ENCODE results near the gene MTIF2.
A peak's percentile ranks its signal among the peaks of the same experiment; 100 is the strongest.
"Not testable (repeated sequence)": the region's sequence is repeated elsewhere in the genome, so short reads cannot be mapped to it uniquely, and the experiment has no call there.

Gene MTIF2

DNA sequence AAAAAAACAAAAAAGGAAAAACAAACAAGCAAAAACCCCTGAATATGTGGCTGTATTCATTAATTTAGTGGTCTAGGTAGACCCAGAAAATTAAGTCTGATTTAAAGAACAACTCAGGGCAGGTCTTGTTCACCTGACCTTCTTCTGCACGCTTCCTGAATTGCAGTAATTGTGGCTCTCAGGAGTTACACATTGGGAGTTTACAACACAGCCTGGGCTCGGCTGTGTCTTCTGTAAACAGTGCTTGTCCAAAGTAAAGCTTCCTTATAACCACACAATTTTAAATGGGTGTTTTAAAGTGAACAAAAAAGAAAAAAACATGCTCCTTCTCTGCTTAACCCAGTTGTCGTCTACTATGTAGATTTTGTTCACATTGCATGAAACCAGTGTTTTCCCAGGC is 8.3 kb upstream of the MTIF2 start:
- H3K36me3 Mint-ChIP-seq (ENCODE audit: low read depth) = no peaks in the 10 kb centered on the region
- intact Hi-C loops (cut with micrococcal nuclease) = no loop called here
- no peak overlapping the region for H3K27ac Mint-ChIP-seq
- no peaks in the 10 kb centered on the region for H3K27me3 Mint-ChIP-seq
- no peak overlapping the region for H3K4me3 Mint-ChIP-seq
- no peaks in the 10 kb centered on the region for H3K9me3 Mint-ChIP-seq
- H3K4me1 Mint-ChIP-seq (ENCODE audit: low read depth) = no peaks in the 10 kb centered on the region

DNA sequence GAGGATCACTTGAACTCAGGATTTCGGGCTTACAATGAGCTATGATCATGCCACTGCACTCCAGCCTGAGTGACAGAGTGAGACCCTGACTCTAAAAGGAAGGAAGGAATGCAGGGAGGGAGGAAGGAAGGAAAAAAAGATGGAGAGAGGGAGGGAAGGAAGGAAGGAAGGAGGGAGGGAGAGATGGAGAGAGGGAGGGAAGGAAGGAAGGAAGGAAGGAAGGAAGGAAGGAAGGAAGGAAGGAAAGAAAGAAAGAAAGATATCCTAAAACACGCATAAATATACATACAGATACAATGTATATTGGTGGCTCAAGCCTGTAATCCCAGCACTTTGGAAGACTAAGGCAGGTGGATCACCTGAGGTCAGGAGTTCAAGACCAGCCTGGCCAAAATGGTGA is 5.3 kb upstream of the MTIF2 start:
- H3K4me3 Mint-ChIP-seq; H3K27ac Mint-ChIP-seq; intact Hi-C loops (cut with micrococcal nuclease); H3K4me1 Mint-ChIP-seq (ENCODE audit: low read depth); H3K36me3 Mint-ChIP-seq (ENCODE audit: low read depth); H3K27me3 Mint-ChIP-seq; H3K9me3 Mint-ChIP-seq: not testable (repeated sequence)

GRCh38 chr2:55269645-55269990 is 587 bp upstream of the MTIF2 start:
- Mint-ChIP-seq H3K36me3 (ENCODE audit: low read depth) (peaks cover 27% of the 10 kb centered on the region), H3K4me1 (ENCODE audit: low read depth) (peaks cover 5% of the 10 kb centered on the region), H3K9me3 (no peaks in the 10 kb centered on the region), H3K4me3 (peak overlapping the region; percentile 93), H3K27me3 (no peaks in the 10 kb centered on the region), H3K27ac (peak overlapping the region; percentile 96)
- intact Hi-C loops (cut with micrococcal nuclease) = loop anchor here (1.0 to 5.0 kb wide), 2 partner anchors 13 to 37 kb away; partner anchors contain the start of genes CLHC1 and RPS27A

- peaks cover 39% of the 10 kb centered on the region for H3K36me3 Mint-ChIP-seq (ENCODE audit: low read depth)
Observed at GRCh38 chr2:55268288-55268906, 634 bp downstream of the MTIF2 start.

DNA sequence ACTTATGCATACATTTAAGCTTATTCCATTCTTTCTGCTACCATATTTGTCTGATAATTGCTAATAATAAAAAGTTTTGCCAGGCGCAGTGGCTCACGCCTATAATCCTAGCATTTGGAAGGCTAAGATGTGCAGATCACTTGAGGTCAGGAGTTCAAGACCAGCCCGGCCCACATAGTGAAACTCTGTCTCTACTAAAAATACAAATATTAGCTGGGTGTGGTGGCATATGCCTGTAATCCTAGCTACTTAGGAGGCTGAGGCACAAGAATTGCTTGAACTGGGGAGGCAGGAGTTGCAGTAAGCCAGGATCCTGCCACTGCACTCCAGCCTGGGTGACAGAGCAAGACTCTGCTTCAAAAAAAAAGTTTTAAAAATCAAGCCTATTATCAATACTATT is 9.4 kb downstream of the MTIF2 start:
- H3K36me3 Mint-ChIP-seq (ENCODE audit: low read depth) = peaks cover 84% of the 10 kb centered on the region
- H3K4me1 Mint-ChIP-seq (ENCODE audit: low read depth); H3K4me3 Mint-ChIP-seq; H3K9me3 Mint-ChIP-seq; intact Hi-C loops (cut with micrococcal nuclease); H3K27ac Mint-ChIP-seq; H3K27me3 Mint-ChIP-seq: not testable (repeated sequence)

More at GRCh38 chr2:55268288-55268906, 634 bp downstream of the MTIF2 start:
- Mint-ChIP-seq H3K27ac (peak overlapping the region; percentile 96), H3K4me1 (ENCODE audit: low read depth) (peaks cover 5% of the 10 kb centered on the region), H3K9me3 (no peaks in the 10 kb centered on the region), H3K4me3 (peak overlapping the region; percentile 93), H3K27me3 (no peaks in the 10 kb centered on the region)
- intact Hi-C loops (cut with micrococcal nuclease) = loop anchor here (5.0 kb wide), 1 partner anchor 36 kb away; the partner anchor contains the start of genes CLHC1 and RPS27A

GRCh38 chr2:55252832-55253231 is 16.2 kb downstream of the MTIF2 start:
- no peak overlapping the region for H3K4me3 Mint-ChIP-seq
- intact Hi-C loops (cut with micrococcal nuclease) = no loop called here
- H3K4me1 Mint-ChIP-seq (ENCODE audit: low read depth) = no peaks in the 10 kb centered on the region
- H3K36me3 Mint-ChIP-seq (ENCODE audit: low read depth) = peaks cover 84% of the 10 kb centered on the region
- no peaks in the 10 kb centered on the region for H3K27me3 Mint-ChIP-seq
- no peaks in the 10 kb centered on the region for H3K9me3 Mint-ChIP-seq
- H3K27ac Mint-ChIP-seq = no peak overlapping the region

- intact Hi-C loops (cut with micrococcal nuclease) = no loop called here
- Mint-ChIP-seq H3K27me3 (no peaks in the 10 kb centered on the region), H3K36me3 (ENCODE audit: low read depth) (peaks cover 91% of the 10 kb centered on the region), H3K27ac (no peak overlapping the region), H3K4me3 (no peak overlapping the region), H3K9me3 (no peaks in the 10 kb centered on the region), H3K4me1 (ENCODE audit: low read depth) (no peaks in the 10 kb centered on the region)
Observed at GRCh38 chr2:55247025-55247424, 22.0 kb downstream of the MTIF2 start.

DNA sequence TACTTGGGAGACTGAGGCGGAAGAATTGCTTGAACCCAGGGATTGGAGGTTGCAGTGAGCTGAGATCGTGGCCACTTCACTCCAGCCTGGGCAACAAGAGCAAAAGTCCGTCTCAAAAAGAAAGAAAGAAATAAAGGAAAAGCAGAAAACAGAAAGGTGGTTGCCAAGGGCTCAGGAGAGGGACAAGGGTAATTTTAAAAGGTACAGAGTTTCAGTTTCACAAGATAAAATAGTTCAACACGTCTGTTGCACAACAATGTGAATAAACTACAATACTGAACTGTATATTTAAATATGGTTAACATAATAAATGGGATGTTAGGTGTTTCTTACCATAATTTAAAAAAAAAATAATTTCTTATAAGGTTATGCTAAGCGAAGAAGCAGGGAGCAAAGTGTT is 23.6 kb downstream of the MTIF2 start:
- Mint-ChIP-seq H3K36me3 (ENCODE audit: low read depth) (peaks cover 89% of the 10 kb centered on the region), H3K9me3 (no peaks in the 10 kb centered on the region), H3K27me3 (no peaks in the 10 kb centered on the region), H3K27ac (no peak overlapping the region), H3K4me1 (ENCODE audit: low read depth) (no peaks in the 10 kb centered on the region), H3K4me3 (no peak overlapping the region)
- intact Hi-C loops (cut with micrococcal nuclease) = no loop called here

GRCh38 chr2:55242617-55243016 is 26.4 kb downstream of the MTIF2 start:
- Mint-ChIP-seq H3K27me3 (no peaks in the 10 kb centered on the region), H3K27ac (no peak overlapping the region), H3K9me3 (no peaks in the 10 kb centered on the region), H3K36me3 (ENCODE audit: low read depth) (peaks cover 81% of the 10 kb centered on the region), H3K4me1 (ENCODE audit: low read depth) (no peaks in the 10 kb centered on the region), H3K4me3 (no peak overlapping the region)
- intact Hi-C loops (cut with micrococcal nuclease) = no loop called here

DNA sequence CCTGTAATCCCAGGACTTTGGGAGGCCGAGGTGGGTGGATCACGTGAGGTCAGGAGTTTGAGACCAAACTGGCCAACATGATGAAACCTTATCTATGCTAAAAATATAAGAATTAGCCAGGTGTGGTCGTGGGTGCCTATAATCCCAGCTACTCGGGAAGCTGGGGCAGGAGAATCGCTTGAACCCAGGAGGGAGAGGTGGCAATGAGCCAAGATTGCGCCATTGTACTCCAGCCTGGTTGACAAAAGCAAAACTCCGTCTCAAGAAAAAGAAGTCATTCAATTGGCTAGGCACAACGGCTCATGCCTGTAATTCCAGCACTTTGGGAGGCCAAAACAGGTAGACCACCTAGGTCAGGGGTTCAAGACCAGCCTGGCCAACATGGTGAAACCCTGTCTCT is 27.4 kb downstream of the MTIF2 start:
- H3K4me1 Mint-ChIP-seq (ENCODE audit: low read depth); H3K4me3 Mint-ChIP-seq; intact Hi-C loops (cut with micrococcal nuclease); H3K27me3 Mint-ChIP-seq; H3K9me3 Mint-ChIP-seq; H3K27ac Mint-ChIP-seq: not testable (repeated sequence)
- peaks cover 73% of the 10 kb centered on the region for H3K36me3 Mint-ChIP-seq (ENCODE audit: low read depth)

DNA sequence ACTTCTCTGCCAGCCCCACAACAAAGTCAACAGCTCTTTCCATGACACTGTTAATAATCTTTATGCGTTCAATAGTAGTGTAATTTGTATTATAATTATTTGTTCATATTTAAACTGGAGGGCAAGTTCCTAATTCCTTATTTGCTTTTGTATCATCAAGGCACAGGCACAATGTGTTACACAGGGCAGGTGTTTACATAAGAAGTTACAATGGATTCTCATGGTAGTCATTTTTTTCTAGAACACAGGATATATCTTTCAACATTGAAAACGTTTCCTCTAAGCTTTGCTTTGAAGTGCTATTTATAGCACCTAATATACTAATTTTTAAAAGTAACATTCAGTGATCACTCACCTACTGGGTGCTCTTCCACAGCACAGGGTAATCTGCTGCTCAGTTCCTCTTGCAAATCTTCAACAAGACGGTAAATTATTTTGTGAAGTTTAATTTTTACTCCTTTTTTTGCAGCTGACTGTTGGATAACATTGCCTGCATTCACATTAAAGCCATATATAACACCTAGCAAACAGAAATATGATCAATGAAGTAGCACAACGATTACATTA is 29.3 kb downstream of the MTIF2 start:
- intact Hi-C loops (cut with micrococcal nuclease) = loop anchor here (10.0 kb wide), 1 partner anchor 275 kb away; the partner anchor contains the start of gene CFAP36
- Mint-ChIP-seq H3K9me3 (no peaks in the 10 kb centered on the region), H3K27me3 (no peaks in the 10 kb centered on the region), H3K4me3 (no peak overlapping the region), H3K4me1 (ENCODE audit: low read depth) (no peaks in the 10 kb centered on the region), H3K27ac (no peak overlapping the region), H3K36me3 (ENCODE audit: low read depth) (peaks cover 76% of the 10 kb centered on the region)

DNA sequence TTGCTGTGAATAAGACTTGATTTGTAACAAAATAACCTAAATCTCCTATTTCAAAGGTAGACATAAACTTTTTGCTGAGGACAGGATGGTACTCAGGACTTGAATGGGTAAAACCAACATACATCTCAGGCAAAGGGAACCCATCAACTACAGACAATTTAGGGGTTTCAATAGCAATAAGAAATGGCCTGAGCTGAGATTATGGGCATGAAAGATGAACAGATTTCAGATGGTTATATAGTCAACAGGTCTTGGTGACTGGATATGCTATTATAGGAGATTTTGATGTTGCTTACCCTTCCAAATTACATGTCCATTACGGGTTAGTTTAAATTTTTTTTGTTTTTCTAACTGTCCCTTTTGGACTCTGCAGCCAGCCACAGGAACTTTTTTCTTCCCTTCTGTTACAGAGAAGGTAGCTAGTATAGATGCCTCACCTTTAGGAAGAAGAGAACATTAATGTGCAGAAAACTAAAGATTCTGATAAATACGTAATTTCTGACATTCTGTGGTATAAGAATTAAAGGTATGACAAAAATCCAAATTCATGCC is 32.0 kb downstream of the MTIF2 start:
- Mint-ChIP-seq H3K4me1 (ENCODE audit: low read depth) (peaks cover 16% of the 10 kb centered on the region), H3K4me3 (no peak overlapping the region), H3K27ac (no peak overlapping the region), H3K36me3 (ENCODE audit: low read depth) (peaks cover 78% of the 10 kb centered on the region), H3K9me3 (no peaks in the 10 kb centered on the region), H3K27me3 (no peaks in the 10 kb centered on the region)
- intact Hi-C loops (cut with micrococcal nuclease) = loop anchor here (10.0 kb wide), 1 partner anchor 278 kb away; the partner anchor contains the start of gene CFAP36

GRCh38 chr2:55235724-55236538 is 33.1 kb downstream of the MTIF2 start:
- intact Hi-C loops (cut with micrococcal nuclease) = loop anchor here (10.0 kb wide), 1 partner anchor 279 kb away; the partner anchor contains the start of gene CFAP36
- peaks cover 70% of the 10 kb centered on the region for H3K36me3 Mint-ChIP-seq (ENCODE audit: low read depth)
- H3K4me1 Mint-ChIP-seq (ENCODE audit: low read depth) = peaks cover 27% of the 10 kb centered on the region
- no peak overlapping the region for H3K27ac Mint-ChIP-seq
- no peak overlapping the region for H3K4me3 Mint-ChIP-seq
- H3K27me3 Mint-ChIP-seq = no peaks in the 10 kb centered on the region
- H3K9me3 Mint-ChIP-seq = no peaks in the 10 kb centered on the region

DNA sequence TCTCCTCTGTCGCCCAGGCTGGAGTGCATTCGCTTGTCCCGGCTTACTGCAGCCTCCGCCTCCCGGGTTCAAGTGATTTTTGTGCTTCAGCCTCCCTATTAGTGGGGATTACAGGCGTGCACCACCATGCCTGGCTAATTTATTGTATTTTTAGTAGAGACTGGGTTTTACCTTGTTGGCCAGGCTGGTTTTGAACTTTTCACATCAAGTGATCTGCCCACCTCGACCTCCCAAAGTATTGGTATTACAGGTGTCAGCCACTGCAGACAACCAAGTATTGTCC is 35.4 kb downstream of the MTIF2 start:
- H3K4me3 Mint-ChIP-seq = peak overlapping the region; percentile 99
- no peaks in the 10 kb centered on the region for H3K27me3 Mint-ChIP-seq
- peak overlapping the region; percentile 97 for H3K27ac Mint-ChIP-seq
- peaks cover 35% of the 10 kb centered on the region for H3K4me1 Mint-ChIP-seq (ENCODE audit: low read depth)
- H3K36me3 Mint-ChIP-seq (ENCODE audit: low read depth) = peaks cover 59% of the 10 kb centered on the region
- intact Hi-C loops (cut with micrococcal nuclease) = loop anchor here (5.0 to 10.0 kb wide), 3 partner anchors 34 to 384 kb away; partner anchors contain the start of genes CFAP36, MTIF2 and PPP4R3B
- H3K9me3 Mint-ChIP-seq = no peaks in the 10 kb centered on the region

All from dendritic cell treated with granulocyte-macrophage colony-stimulating factor and Interleukin-4, amounts not matched to agents 40 ng/mL and 50 ng/mL, for 4 days (primary cell).